ENCODE measurements around the gene INAFM1.

DNA sequence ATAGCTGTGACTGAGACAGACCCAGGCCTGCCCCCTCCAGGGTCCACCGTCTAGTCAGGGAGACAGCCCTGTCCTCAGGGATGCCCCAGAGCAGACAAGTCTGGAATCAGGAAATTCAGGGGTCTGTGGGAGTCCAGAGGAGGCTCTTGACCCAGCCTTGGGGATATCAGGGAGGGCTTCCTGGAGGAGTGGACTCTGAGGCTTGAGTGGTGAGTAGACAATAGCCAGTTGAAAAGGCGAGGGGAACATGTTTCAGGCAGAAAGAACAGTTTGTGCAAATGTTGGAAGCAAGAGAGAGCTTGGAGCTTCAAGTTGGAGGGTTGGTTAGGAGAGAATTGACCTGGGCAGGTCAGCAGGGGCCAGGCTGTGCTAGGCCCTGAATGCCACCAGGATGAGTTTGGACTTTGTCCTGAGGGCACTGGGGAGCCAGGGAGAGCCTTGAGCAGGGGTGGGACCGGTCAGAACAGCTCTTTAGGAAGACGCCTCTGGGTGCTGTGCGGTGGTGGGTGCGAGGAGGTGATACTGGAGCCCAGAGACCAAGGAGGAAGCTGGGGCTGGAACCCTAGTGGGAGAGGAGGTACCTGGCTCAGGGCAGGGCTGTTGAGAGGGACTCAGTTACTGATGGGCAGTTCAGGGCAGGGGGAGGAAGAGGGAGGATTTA is 15.7 kb upstream of the INAFM1 start:
- TF ChIP-seq, protein P1, sequence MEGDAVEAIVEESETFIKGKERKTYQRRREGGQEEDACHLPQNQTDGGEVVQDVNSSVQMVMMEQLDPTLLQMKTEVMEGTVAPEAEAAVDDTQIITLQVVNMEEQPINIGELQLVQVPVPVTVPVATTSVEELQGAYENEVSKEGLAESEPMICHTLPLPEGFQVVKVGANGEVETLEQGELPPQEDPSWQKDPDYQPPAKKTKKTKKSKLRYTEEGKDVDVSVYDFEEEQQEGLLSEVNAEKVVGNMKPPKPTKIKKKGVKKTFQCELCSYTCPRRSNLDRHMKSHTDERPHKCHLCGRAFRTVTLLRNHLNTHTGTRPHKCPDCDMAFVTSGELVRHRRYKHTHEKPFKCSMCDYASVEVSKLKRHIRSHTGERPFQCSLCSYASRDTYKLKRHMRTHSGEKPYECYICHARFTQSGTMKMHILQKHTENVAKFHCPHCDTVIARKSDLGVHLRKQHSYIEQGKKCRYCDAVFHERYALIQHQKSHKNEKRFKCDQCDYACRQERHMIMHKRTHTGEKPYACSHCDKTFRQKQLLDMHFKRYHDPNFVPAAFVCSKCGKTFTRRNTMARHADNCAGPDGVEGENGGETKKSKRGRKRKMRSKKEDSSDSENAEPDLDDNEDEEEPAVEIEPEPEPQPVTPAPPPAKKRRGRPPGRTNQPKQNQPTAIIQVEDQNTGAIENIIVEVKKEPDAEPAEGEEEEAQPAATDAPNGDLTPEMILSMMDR (IDR thresholded peaks at IDR 0.05; ENCODE audit: low read depth, low read length, poor library complexity, severe bottlenecking): no peak
- TF ChIP-seq EZH2phosphoT487 (IDR thresholded peaks at IDR 0.05; ENCODE audit: borderline replicate concordance, low read length): no peak

Data from DOHH2 (cell line).